Measurements from ENCODE around the gene AKIRIN2.
A peak's percentile ranks its signal among the peaks of the same experiment; 100 is the strongest.

The AKIRIN2 gene

GRCh38 chr6:87684895-87685654 is 17.0 kb downstream of the AKIRIN2 start:
- DNase-seq = no peak

DNA sequence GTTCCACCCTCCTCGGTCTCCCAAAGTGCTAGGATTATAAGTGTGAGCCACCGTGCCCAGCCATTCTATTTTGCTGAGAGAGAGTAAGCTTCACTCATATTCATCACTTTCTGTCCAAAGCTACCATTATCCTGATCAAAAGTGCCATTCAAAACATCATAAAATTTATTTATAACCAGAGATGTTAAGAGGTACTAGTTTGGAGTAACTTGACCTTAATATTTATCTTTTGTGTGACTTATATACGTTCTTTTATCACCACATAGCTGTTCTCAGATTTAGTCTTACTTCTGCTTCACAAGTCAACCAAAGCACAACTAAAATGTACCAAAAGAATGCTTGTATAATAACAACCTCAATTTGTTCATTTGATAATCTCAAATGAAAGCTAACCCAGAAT is 18.1 kb downstream of the AKIRIN2 start:
- no peak for DNase-seq

- peak; percentile 59 for DNase-seq
Observed at GRCh38 chr6:87682310-87682709, 19.7 kb downstream of the AKIRIN2 start.

DNA sequence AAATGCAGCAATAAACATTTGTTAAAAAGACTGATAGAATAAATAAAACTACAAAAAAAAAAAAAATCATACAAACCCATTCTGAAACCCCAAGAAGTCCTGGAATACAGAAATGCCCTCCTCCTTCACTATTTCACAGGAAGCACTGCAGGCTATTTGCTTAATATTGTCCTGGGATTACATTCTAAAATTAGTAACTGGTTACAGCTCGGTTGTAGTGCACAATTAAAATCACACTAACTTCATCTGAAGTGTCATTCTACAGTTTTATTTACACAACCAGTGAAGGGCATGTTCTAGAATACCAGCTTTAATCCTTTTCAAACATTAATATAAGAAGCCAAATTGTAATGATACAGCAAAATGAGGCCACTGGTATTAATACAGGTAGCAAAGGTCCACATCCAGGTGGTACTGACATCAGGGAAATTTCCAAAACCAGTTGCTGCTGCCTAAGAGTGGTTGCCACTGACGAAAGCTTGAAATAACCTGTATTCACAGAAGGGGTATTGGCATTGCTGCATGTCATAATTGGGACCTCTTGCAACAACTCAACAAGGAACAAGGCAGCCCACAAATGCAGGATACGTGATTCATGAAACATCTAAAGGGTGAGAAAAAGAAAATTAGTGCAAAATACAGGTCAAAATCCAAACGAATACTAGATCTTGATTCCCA is 26.9 kb downstream of the AKIRIN2 start:
- DNase-seq = no peak

DNA sequence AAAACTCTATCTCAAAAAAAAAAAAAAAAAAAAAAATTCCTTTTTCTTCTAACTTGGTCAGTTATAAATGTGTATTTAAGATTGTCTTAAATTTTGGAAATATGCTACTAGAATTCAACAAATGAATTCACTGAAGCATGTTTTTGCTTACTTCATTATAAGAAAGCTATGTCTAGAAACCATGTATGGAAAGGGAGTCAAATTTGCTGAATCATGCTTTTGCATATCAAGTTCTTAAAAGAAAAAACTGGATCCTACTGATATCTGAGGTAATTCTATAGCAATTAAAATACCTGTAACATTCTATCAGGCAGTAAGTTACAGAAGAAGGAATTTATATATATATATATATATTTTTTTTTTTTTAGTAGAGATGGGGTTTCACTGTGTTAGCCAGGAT is 27.7 kb downstream of the AKIRIN2 start:
- DNase-seq = no peak

- DNase-seq = no peak
Observed at GRCh38 chr6:87673237-87673636, 28.8 kb downstream of the AKIRIN2 start.

- no peak for DNase-seq
Observed at GRCh38 chr6:87672641-87673040, 29.4 kb downstream of the AKIRIN2 start.

- no peak for DNase-seq
Observed at GRCh38 chr6:87671555-87672029, 30.4 kb downstream of the AKIRIN2 start.

DNA sequence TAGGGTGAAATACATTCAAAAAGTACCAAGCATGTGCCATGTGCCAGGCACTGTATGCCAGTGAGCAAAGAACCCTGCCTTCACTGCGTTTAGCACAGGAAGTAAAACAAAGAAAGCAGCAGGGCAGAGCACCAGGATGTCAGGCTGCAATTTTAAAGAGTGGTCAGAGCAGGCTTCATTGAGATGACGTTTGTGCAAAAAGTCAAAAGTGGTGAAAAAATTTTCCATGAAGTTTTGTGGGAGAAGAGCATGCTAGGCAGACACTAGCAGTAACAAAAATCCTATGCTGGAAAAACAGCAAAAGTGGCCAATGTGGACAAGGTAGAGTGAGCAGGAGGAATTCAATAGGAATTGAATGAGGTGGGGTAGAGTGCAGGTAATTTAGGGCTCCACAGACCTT is 31.3 kb downstream of the AKIRIN2 start:
- DNase-seq = no peak

DNA sequence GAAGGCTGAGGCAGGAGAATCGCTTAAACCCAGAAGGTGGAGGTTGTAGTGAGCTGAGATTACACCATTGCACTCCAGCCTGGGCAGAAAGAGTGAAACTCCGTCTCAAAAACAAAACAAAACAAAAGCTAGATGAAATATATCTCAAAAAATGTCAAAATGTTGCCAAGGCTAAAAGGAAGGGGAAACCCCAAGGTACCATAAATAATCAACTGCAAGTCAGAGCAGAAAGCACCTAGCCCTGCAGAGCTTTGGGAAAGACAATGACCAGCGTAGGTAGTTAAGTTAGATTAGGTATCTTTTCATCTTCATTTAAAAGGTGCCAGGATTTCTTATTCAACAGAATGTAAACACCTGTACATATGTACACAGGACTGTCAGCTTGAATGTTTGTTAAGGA is 33.0 kb downstream of the AKIRIN2 start:
- no peak for DNase-seq

DNA sequence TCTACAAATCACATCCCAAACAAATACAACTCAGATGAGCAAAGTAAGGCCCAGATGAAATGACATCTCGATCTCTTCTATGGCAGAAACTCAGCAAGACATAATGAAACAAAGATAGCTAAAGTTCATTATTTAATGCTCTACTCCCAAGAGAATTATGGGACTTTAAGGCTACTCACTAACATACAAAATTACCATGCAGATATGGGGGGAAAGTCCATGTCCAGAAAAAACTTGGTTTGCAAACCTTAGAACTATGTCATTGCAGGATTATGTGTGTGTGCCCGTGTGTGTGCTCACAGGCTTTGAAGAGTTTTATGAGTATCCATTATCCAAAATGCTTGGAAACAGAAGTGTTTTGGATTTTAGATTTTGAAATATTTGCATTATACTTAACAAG is 34.0 kb downstream of the AKIRIN2 start:
- no peak for DNase-seq

- no peak for DNase-seq
Observed at GRCh38 chr6:87667032-87667431, 35.0 kb downstream of the AKIRIN2 start.

DNA sequence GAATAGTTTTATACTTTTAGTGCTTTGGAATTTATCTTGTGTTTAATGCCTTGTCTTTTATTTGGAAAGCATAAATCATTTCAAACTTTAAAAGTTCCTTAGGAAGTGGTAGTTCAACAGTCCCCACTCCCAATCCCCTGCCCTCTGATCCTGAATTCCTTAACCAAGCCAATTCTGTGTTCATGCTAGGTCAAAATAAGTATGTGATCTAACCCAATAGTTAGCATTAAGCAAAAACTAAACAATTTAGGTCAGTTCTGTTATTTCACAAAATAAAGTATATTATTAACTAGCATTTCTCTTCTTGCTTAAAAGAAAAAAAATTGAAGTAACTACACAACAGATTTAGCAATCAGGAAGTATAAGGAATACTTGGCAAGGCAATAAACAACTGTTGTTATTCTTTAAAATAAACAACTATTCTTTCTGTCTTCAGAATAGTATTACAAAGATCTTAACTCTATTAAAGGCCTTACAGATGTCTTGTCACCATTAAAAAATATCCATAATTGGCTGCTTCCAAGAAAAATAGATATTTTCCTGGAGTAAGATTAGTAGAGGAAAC is 37.0 kb downstream of the AKIRIN2 start:
- no peak for DNase-seq

- DNase-seq = no peak
Observed at GRCh38 chr6:87663434-87663833, 38.6 kb downstream of the AKIRIN2 start.

- DNase-seq = peak; percentile 15
Observed at GRCh38 chr6:87661503-87661902, 40.5 kb downstream of the AKIRIN2 start.

GRCh38 chr6:87661016-87661415 is 41.0 kb downstream of the AKIRIN2 start:
- peak; percentile 62 for DNase-seq

DNA sequence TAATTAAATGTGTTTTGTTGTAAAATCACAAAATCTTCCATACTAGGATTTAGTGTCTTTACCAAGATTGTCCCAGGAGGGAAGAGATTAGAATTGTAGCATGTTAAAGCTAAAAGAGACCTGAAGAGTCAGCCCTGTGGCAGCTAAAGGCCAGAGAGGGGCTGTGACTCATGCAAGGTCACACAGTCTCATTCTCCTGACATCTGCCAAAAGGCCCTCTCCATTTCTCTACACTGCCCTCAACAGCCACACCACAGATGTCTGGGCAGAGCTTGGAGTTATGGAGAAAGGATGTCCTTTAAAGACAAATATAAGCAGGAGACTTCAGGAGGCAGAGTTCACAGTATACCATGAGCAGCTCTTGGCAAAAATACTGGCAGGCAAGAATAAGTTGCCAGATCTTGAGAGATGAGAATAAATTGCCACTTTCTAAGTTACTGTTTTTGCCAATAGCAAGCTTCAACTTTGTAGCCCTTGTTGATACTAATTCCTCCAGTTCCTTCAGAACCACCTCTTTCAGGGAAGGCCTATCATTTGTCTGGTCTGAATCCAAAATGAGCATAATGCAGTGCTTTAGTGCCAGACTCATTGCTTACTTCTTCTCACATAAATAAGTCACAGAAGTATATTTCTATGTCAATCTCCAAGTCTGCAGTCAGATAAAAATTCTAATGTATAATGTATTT is 41.7 kb downstream of the AKIRIN2 start:
- DNase-seq = peak; percentile 59

GRCh38 chr6:87658516-87658915 is 43.5 kb downstream of the AKIRIN2 start:
- peak; percentile 13 for DNase-seq

GRCh38 chr6:87656857-87657256 is 45.2 kb downstream of the AKIRIN2 start:
- no peak for DNase-seq

DNA sequence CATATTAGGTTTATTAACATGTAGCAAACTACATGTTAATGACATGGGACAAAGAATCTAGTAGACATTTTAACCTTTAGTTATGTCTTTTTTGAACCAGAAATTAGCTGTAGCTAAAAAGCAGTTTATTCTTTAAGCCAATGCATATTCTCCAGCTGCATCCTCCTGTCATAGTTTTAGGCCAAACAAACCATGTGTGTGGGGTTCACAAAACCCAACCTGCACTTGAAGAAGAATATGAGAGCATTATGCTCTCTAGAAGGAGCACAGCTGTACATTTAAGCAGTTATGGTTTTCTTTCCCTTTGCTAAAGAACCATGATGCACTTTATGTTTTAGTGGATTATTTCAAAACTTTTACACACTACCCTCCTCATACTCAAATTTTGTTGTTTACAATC is 46.2 kb downstream of the AKIRIN2 start:
- DNase-seq = no peak

GRCh38 chr6:87654875-87655454 is 47.1 kb downstream of the AKIRIN2 start:
- no peak for DNase-seq

- DNase-seq = no peak
Observed at GRCh38 chr6:87654122-87654521, 47.9 kb downstream of the AKIRIN2 start.

Data from fibroblast of upper back skin (primary cell).